ENCODE data around the gene C11orf42. TPM values are rescaled to one million over a fixed set of nuclear protein-coding genes. Genes with fewer than 3 reads are reported as not detected.

Gene C11orf42
- total RNA-seq, 2 donors from 2014 or later: 2.4 TPM; not detected in 1

GRCh38 chr11:6225024-6225423, 19.7 kb downstream of the C11orf42 start:
- TF ChIP-seq POLR2A (IDR thresholded peaks at IDR 0.05) (no peak), POLR2AphosphoS5 (IDR thresholded peaks at IDR 0.05) (no peak), CTCF (IDR thresholded peaks at IDR 0.05) (no peak)

GRCh38 chr11:6225896-6226295, 20.5 kb downstream of the C11orf42 start:
- WGBS: 59% methylated on average over 2 of the region's 2 CpGs
- Histone ChIP-seq H3K27me3 (replicated peaks; ENCODE audit: insufficient read depth) (no peaks in the 10 kb centered on the region), H3K27ac (no peak overlapping the region), H3K9me3 (no peaks in the 10 kb centered on the region), H3K4me1 (replicated peaks) (no peaks in the 10 kb centered on the region), H3K36me3 (peaks cover 3 to 9% of the 10 kb centered on the region in 2 donors), H3K4me3 (no peak overlapping the region)
- intact Hi-C loops (cut with DNase I): no loop called here
- no peak for TF ChIP-seq POLR2AphosphoS5 (IDR thresholded peaks at IDR 0.05)
- no peak for TF ChIP-seq CTCF (IDR thresholded peaks at IDR 0.05)
- TF ChIP-seq POLR2A (IDR thresholded peaks at IDR 0.05): no peak
- no peak for DNase-seq (ENCODE audit: low spot score)

More at GRCh38 chr11:6225024-6225423, 19.7 kb downstream of the C11orf42 start:
- Histone ChIP-seq H3K27ac (no peak overlapping the region), H3K4me3 (no peak overlapping the region), H3K27me3 (replicated peaks; ENCODE audit: insufficient read depth) (no peaks in the 10 kb centered on the region), H3K9me3 (no peaks in the 10 kb centered on the region), H3K36me3 (peaks cover 3 to 9% of the 10 kb centered on the region in 2 donors), H3K4me1 (replicated peaks) (no peaks in the 10 kb centered on the region)
- 54% methylated on average over 1 of the region's 1 CpG for WGBS
- intact Hi-C loops (cut with DNase I): no loop called here
- DNase-seq (ENCODE audit: low spot score): no peak

GRCh38 chr11:6228520-6228919, 23.2 kb downstream of the C11orf42 start:
- Histone ChIP-seq H3K27me3 (replicated peaks; ENCODE audit: insufficient read depth) (no peaks in the 10 kb centered on the region), H3K27ac (no peak overlapping the region), H3K4me3 (no peak overlapping the region), H3K36me3 (no peaks in the 10 kb centered on the region), H3K4me1 (replicated peaks) (no peaks in the 10 kb centered on the region), H3K9me3 (no peaks in the 10 kb centered on the region)
- TF ChIP-seq CTCF (IDR thresholded peaks at IDR 0.05): no peak
- no peak for DNase-seq (ENCODE audit: low spot score)
- intact Hi-C loops (cut with DNase I): no loop called here
- 43% methylated on average over 3 of the region's 3 CpGs for WGBS

GRCh38 chr11:6229911-6230310, 24.6 kb downstream of the C11orf42 start:
- intact Hi-C loops (cut with DNase I): no loop called here
- no peaks in the 10 kb centered on the region for H3K4me1 ChIP-seq (replicated peaks)
- no peak for DNase-seq (ENCODE audit: low spot score)
- no peak overlapping the region for H3K4me3 ChIP-seq
- no peaks in the 10 kb centered on the region for H3K9me3 ChIP-seq
- no peak overlapping the region for H3K27ac ChIP-seq
- TF ChIP-seq POLR2AphosphoS5 (IDR thresholded peaks at IDR 0.05): no peak
- no peak for TF ChIP-seq POLR2A (IDR thresholded peaks at IDR 0.05)
- no peak for TF ChIP-seq CTCF (IDR thresholded peaks at IDR 0.05)
- H3K27me3 ChIP-seq (replicated peaks; ENCODE audit: insufficient read depth): no peaks in the 10 kb centered on the region
- WGBS: 54% methylated on average over 2 of the region's 2 CpGs
- no peaks in the 10 kb centered on the region for H3K36me3 ChIP-seq

GRCh38 chr11:6232899-6233298, 27.5 kb downstream of the C11orf42 start:
- intact Hi-C loops (cut with DNase I): no loop called here
- no peak for DNase-seq (ENCODE audit: low spot score)
- Histone ChIP-seq H3K4me3 (no peak overlapping the region), H3K36me3 (no peaks in the 10 kb centered on the region), H3K27me3 (replicated peaks; ENCODE audit: insufficient read depth) (no peaks in the 10 kb centered on the region), H3K27ac (no peak overlapping the region), H3K4me1 (replicated peaks) (no peaks in the 10 kb centered on the region), H3K9me3 (no peaks in the 10 kb centered on the region)
- TF ChIP-seq POLR2A (IDR thresholded peaks at IDR 0.05): no peak
- TF ChIP-seq POLR2AphosphoS5 (IDR thresholded peaks at IDR 0.05): no peak
- TF ChIP-seq CTCF (IDR thresholded peaks at IDR 0.05): no peak

All from prostate gland (tissue), 2 donors.